SU-DHL-6 (cell line): ENCODE data around the gene PLAU.

Experiments
- H2AFZ ChIP-seq: fragments of 200-600 bp; sonication (generic); 2 replicates; pipeline ENCODE4 v1.6.1; 2014; ENCODE audit warnings: low read depth, mild to moderate bottlenecking, moderate library complexity, mixed read lengths, antibody characterized with exemption, low read length; ENCODE audit not compliant: severe bottlenecking
- H3F3A ChIP-seq: fragments of 200-600 bp; shearing (Covaris generic); 2 replicates; pipeline ENCODE4 v1.6.0; 2016; ENCODE audit warnings: antibody characterized with exemption, mild to moderate bottlenecking; ENCODE audit not compliant: insufficient read depth
- H3K27ac ChIP-seq: fragments of 200-600 bp; sonication (generic); 2 replicates; pipeline ENCODE4 v1.5.1; 2016; ENCODE audit warnings: low read depth, mild to moderate bottlenecking, low read length, moderate library complexity, mixed read lengths
- H3K27me3 ChIP-seq: fragments of 200-600 bp; sonication (generic), shearing (Covaris generic); 2 replicates; pipeline ENCODE4 v1.6.0; 2014; ENCODE audit warnings: mild to moderate bottlenecking, low read length
- H3K36me3 ChIP-seq: fragments of 200-600 bp; sonication (generic); 2 replicates; pipeline ENCODE4 v1.6.1; 2014; ENCODE audit warnings: mild to moderate bottlenecking, low read length, mixed read lengths
- H3K4me2 ChIP-seq: fragments of 300-600, 200-600 bp; shearing (Covaris generic), sonication (generic); 2 replicates; pipeline ENCODE4 v1.6.0; 2014; ENCODE audit warnings: low read length, low read depth, mild to moderate bottlenecking; ENCODE audit not compliant: poor library complexity, severe bottlenecking
- H3K4me3 ChIP-seq: fragments of 200-600 bp; sonication (generic); 2 replicates; pipeline ENCODE4 v1.5.1; 2014; ENCODE audit warnings: antibody characterized with exemption, low read length, mild to moderate bottlenecking, mixed read lengths; ENCODE audit not compliant: insufficient read depth, poor library complexity, severe bottlenecking
- H3K79me2 ChIP-seq: fragments of 200-600 bp; sonication (generic); 2 replicates; pipeline ENCODE4 v1.6.1; 2014; ENCODE audit warnings: mild to moderate bottlenecking, low read length, moderate library complexity; ENCODE audit not compliant: insufficient read depth
- H3K9ac ChIP-seq: fragments of 200-600 bp; sonication (generic); 2 replicates; pipeline ENCODE4 v1.7.0; 2014; ENCODE audit warnings: mild to moderate bottlenecking, low read length
- H3K9me2 ChIP-seq: fragments of 200-600 bp; sonication (generic); replicated peaks from 2 replicates; pipeline ENCODE4 v1.6.1; 2014; ENCODE audit warnings: low read length; ENCODE audit not compliant: insufficient read depth
- H3K9me3 ChIP-seq: fragments of 200-600 bp; sonication (generic); 2 replicates; pipeline ENCODE4 v1.6.1; 2014; ENCODE audit warnings: low read length, mixed read lengths; ENCODE audit not compliant: insufficient read depth
- H4K20me1 ChIP-seq: fragments of 200-600 bp; sonication (generic); 2 replicates; pipeline ENCODE4 v1.6.1; 2014; ENCODE audit warnings: low read depth, mild to moderate bottlenecking, antibody characterized with exemption, low read length, moderate library complexity, mixed read lengths
- EZH2phosphoT487 ChIP-seq: fragments of 200-600 bp; sonication (generic), shearing (Covaris generic); conservative IDR thresholded peaks from 2 replicates; pipeline ENCODE4 v1.6.1; 2018; ENCODE audit warnings: mild to moderate bottlenecking, antibody characterized with exemption, low read length, moderate library complexity, mixed read lengths
- TF ChIP-seq, protein P1 (sequence below): fragments of 200-600 bp; sonication (generic); IDR thresholded peaks from one replicate; pipeline ENCODE4 v1.5.1; 2017; ENCODE audit warnings: antibody characterized with exemption, mild to moderate bottlenecking, low read length, moderate library complexity; ENCODE audit not compliant: insufficient read depth, poor library complexity, severe bottlenecking

Gene PLAU

DNA sequence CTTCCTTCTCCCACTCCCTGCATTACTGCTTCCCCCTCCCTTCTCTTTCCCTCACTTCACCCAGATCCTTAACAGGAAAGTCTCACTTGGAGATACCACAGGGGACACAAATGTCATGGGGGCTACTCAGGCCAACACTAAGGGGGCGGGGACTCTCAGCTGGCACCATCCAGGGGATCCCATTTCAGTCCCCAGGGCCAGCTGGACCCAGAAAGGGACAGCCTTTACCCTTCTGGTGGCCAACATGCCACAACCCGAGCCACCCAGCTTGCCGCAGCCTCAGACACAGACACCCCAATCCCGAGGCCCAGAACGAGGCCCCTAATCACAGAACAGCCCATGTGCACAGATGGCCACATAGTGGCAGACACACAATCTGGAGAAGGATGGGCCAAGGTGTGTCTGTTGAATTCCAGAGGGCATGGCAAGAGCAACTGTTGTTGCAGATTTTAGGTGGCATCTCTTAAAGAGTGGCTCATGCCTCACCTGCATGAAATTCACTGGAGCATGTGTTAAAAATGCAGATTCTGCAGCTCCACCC, 42.2 kb upstream of the PLAU start:
- H3F3A ChIP-seq: peaks cover 9% of the 10 kb centered on the region
- no peaks in the 10 kb centered on the region for H3K36me3 ChIP-seq
- no peaks in the 10 kb centered on the region; the same call in 1 of the 2 replicates for H3K79me2 ChIP-seq
- H4K20me1 ChIP-seq: no peaks in the 10 kb centered on the region; the same call in 1 of the 2 replicates
- H3K4me2 ChIP-seq: no peak overlapping the region
- no peaks in the 10 kb centered on the region for H3K27me3 ChIP-seq
- no peak overlapping the region for H3K4me3 ChIP-seq
- no peak for TF ChIP-seq EZH2phosphoT487
- TF ChIP-seq, protein P1, sequence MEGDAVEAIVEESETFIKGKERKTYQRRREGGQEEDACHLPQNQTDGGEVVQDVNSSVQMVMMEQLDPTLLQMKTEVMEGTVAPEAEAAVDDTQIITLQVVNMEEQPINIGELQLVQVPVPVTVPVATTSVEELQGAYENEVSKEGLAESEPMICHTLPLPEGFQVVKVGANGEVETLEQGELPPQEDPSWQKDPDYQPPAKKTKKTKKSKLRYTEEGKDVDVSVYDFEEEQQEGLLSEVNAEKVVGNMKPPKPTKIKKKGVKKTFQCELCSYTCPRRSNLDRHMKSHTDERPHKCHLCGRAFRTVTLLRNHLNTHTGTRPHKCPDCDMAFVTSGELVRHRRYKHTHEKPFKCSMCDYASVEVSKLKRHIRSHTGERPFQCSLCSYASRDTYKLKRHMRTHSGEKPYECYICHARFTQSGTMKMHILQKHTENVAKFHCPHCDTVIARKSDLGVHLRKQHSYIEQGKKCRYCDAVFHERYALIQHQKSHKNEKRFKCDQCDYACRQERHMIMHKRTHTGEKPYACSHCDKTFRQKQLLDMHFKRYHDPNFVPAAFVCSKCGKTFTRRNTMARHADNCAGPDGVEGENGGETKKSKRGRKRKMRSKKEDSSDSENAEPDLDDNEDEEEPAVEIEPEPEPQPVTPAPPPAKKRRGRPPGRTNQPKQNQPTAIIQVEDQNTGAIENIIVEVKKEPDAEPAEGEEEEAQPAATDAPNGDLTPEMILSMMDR: no peak
- no peak overlapping the region for H2AFZ ChIP-seq
- no peak overlapping the region for H3K27ac ChIP-seq
- H3K9me2 ChIP-seq: no peaks in the 10 kb centered on the region
- H3K9me3 ChIP-seq: no peaks in the 10 kb centered on the region
- no peak overlapping the region for H3K9ac ChIP-seq

DNA sequence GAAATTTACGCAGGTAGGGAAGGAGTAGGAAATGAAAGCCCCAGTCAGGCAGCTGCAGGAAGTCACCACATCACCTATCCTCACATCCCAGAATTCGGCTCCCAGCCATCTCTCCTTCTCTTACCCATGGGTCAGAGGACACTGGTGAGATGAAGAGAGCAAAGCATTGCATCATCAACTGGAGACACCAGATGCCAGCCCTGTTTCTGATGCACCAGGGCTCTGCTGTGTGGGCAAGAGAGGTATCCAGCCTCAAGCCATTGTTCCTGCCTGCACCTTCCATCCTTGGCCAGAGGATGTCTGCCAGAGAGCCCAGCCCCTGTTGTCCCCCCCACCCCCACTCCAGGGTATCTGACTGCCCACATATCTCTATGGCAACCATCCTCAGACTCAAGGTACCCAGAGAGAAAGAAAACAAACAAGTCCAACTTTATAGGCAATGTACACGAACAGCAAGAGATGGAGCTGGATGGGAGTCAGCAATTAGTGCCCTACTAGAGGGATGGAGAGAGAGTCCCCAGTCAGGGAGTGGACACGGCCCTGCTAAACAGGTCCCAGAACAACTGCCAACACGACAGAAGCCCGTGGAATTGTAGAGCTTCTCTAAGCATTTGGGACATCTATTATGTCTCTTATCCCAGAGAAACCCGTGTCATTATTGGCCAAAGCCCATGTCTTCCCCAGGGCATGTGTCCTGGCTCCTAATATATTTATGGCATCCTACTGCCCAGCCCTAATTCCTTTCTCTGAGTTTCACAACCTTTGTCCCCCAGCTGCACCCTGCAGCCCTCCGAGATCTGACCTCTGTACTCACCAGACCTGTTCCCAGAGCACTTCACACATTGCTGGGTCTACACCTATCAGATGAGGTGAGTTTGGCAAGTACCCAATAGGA, 39.4 kb upstream of the PLAU start:
- Histone ChIP-seq H3K9me3 (no peaks in the 10 kb centered on the region), H3K36me3 (no peaks in the 10 kb centered on the region), H3K79me2 (no peaks in the 10 kb centered on the region; the same call in 1 of the 2 replicates), H3F3A (peaks cover 7% of the 10 kb centered on the region), H3K27ac (no peak overlapping the region), H3K27me3 (no peaks in the 10 kb centered on the region), H4K20me1 (no peaks in the 10 kb centered on the region; the same call in 1 of the 2 replicates), H2AFZ (no peak overlapping the region), H3K4me3 (no peak overlapping the region), H3K9me2 (no peaks in the 10 kb centered on the region), H3K9ac (no peak overlapping the region), H3K4me2 (no peak overlapping the region)
- TF ChIP-seq, protein P1: no peak
- no peak for TF ChIP-seq EZH2phosphoT487

DNA sequence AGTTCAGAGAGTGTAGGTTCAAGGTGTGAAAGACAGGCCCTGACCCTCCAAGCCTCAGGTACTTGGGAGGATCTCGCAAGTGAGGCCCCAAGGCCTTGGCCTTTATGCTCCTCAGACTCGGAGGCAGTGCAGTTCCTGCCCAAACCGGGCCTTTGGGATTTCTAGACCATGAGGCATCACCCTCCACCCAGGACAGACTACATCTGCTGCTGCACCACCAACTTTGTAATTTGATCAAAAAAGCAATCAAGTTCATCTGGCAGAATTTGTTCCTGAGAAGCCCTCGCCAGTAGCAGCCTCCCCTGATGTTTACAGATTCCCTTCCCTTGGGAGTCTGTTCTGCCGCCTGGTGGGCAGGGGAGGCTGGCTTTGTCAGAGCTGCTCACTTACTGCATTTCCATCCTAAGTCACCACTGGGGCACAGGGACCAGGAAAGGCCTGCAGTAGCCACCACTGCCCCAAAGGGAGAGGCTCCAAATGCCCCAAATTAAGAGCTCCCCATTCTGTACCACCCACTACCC, 38.7 kb upstream of the PLAU start:
- H3K79me2 ChIP-seq: no peaks in the 10 kb centered on the region; the same call in 1 of the 2 replicates
- H3K4me3 ChIP-seq: no peak overlapping the region
- no peak for TF ChIP-seq EZH2phosphoT487
- TF ChIP-seq, protein P1: no peak
- no peak overlapping the region for H3K4me2 ChIP-seq
- H3K9ac ChIP-seq: no peak overlapping the region
- no peaks in the 10 kb centered on the region for H3K9me3 ChIP-seq
- H3K36me3 ChIP-seq: no peaks in the 10 kb centered on the region
- no peaks in the 10 kb centered on the region for H3K27me3 ChIP-seq
- no peaks in the 10 kb centered on the region; the same call in 1 of the 2 replicates for H4K20me1 ChIP-seq
- H2AFZ ChIP-seq: no peak overlapping the region
- H3K27ac ChIP-seq: no peak overlapping the region
- H3F3A ChIP-seq: peaks cover 6% of the 10 kb centered on the region; the same call in 1 of the 2 replicates
- no peaks in the 10 kb centered on the region for H3K9me2 ChIP-seq
